Activated CD8-positive, alpha-beta T cell treated with anti-CD3 and anti-CD28 coated beads for 36 hours (primary cell): Measurements from ENCODE around the gene MACIR. TPM values are rescaled to one million over a fixed set of nuclear protein-coding genes. Genes with fewer than 3 reads are reported as not detected.
A peak's percentile ranks its signal among the peaks of the same experiment; 100 is the strongest.

Source experiments
- ATAC-seq: fragments of 200-7000 bp; cut with Tn5 transposase; one replicate; pipeline ENCODE4 v1.10.0; 2021; ENCODE audit warnings: mild to moderate bottlenecking, moderate library complexity
- CTCF ChIA-PET: fragments of 350-600 bp; sonication (Branson Sonifier 250); formaldehyde crosslinking; loops from one replicate; lab custom pipeline; 2021; ENCODE audit warnings: antibody characterized with exemption; lab: Charles Lee
- POLR2A ChIA-PET: fragments of 350-600 bp; sonication (Branson Sonifier 250); formaldehyde crosslinking; loops from one replicate; lab custom pipeline; 2021; ENCODE audit warnings: antibody characterized with exemption; lab: Charles Lee
- DNase-seq: peaks from one replicate; pipeline ENCODE4 v3.0.0-alpha.2; 2020
- H3K27ac Mint-ChIP-seq: one replicate; pipeline ENCODE4 v1.8.0; 2021; ENCODE audit warnings: mild to moderate bottlenecking, mixed read lengths
- H3K27me3 Mint-ChIP-seq: one replicate; pipeline ENCODE4 v1.8.0; 2021; ENCODE audit warnings: mixed read lengths
- H3K36me3 Mint-ChIP-seq: one replicate; pipeline ENCODE4 v1.8.0; 2021; ENCODE audit warnings: low read depth, mixed read lengths
- H3K4me1 Mint-ChIP-seq: one replicate; pipeline ENCODE4 v1.8.0; 2021; ENCODE audit warnings: low read depth, mixed read lengths
- H3K4me3 Mint-ChIP-seq: one replicate; pipeline ENCODE4 v1.8.0; 2021; ENCODE audit warnings: mild to moderate bottlenecking, moderate library complexity, mixed read lengths
- H3K9me3 Mint-ChIP-seq: one replicate; pipeline ENCODE4 v1.8.0; 2021; ENCODE audit warnings: mixed read lengths
- CTCF ChIP-seq: fragments of 200-600 bp; IDR thresholded peaks from one replicate; pipeline ENCODE4 v1.8.0; 2022; ENCODE audit warnings: antibody characterized with exemption, mild to moderate bottlenecking
- intact Hi-C: fragments of 100-400 bp; cut with micrococcal nuclease; formaldehyde crosslinking; loops from one replicate; pipeline ENCODE4 v1.10.0; 2022
- total RNA-seq, 2 experiments: library from RNA; stranded (reverse); gene quantifications; one replicate each; pipeline ENCODE4 v1.2.3, GENCODE V29; 2021

The MACIR gene
- total RNA-seq, 2 experiments from 2014 or later: 8.6 to 8.8 TPM

- Mint-ChIP-seq H3K4me3 (no peak overlapping the region), H3K4me1 (peaks cover 2% of the 10 kb centered on the region), H3K9me3 (no peaks in the 10 kb centered on the region), H3K27me3 (peaks cover 17% of the 10 kb centered on the region), H3K27ac (no peak overlapping the region), H3K36me3 (no peaks in the 10 kb centered on the region)
- intact Hi-C loops: no loop called here
- POLR2A ChIA-PET: no interaction called here
- no peak for TF ChIP-seq CTCF
- CTCF ChIA-PET: interaction anchor here (1.5 to 2.5 kb wide), 2 partner anchors 22 to 30 kb away, joined by 4 to 6 read pairs; no protein-coding TSS in a partner anchor
- no peak for DNase-seq
- no peak for ATAC-seq
Observed at GRCh38 chr5:103254921-103255320, 3.6 kb upstream of the MACIR start.

DNA sequence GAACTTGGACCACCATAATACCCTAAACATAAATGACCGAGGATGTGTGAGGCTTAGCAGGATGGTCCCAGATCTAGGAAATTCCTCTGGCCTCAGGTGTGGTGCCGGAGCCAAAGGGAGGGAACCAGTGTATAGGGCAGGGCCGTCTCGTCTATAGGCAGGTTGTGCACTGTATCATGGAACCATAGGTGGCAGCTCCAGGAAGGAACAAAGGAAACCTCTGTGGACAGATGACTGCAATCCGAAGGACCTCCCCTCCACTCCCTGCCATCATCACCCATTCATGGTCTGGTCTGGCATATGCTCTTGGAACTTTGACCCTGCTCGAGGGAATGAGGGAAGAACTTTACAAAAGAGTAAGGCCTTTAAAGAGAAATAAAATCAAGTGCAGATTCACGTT is 2.9 kb upstream of the MACIR start:
- no peak for ATAC-seq

GRCh38 chr5:103256178-103256577 is 2.4 kb upstream of the MACIR start:
- ChIA-PET POLR2A (no interaction called here), CTCF (interaction anchor here (2.5 kb wide), 1 partner anchor 24 kb away, joined by 6 read pairs; no protein-coding TSS in a partner anchor)
- Mint-ChIP-seq H3K4me1 (peaks cover 10% of the 10 kb centered on the region), H3K27ac (no peak overlapping the region), H3K27me3 (peaks cover 14% of the 10 kb centered on the region), H3K9me3 (no peaks in the 10 kb centered on the region), H3K36me3 (no peaks in the 10 kb centered on the region), H3K4me3 (no peak overlapping the region)
- no peak for ATAC-seq
- intact Hi-C loops: no loop called here
- no peak for DNase-seq
- no peak for TF ChIP-seq CTCF

More for the DNA sequence above, 2.9 kb upstream of the MACIR start:
- Mint-ChIP-seq H3K36me3 (no peaks in the 10 kb centered on the region), H3K4me3 (no peak overlapping the region), H3K4me1 (peaks cover 6% of the 10 kb centered on the region), H3K9me3 (no peaks in the 10 kb centered on the region), H3K27me3 (peaks cover 17% of the 10 kb centered on the region), H3K27ac (no peak overlapping the region)
- POLR2A ChIA-PET: no interaction called here
- DNase-seq: no peak
- intact Hi-C loops: no loop called here
- CTCF ChIA-PET: interaction anchor here (1.5 to 2.5 kb wide), 2 partner anchors 23 to 31 kb away, joined by 4 to 6 read pairs; no protein-coding TSS in a partner anchor
- TF ChIP-seq CTCF: no peak

- ATAC-seq (peak; percentile 42), DNase-seq (peak; percentile 64)
- H3K4me3 Mint-ChIP-seq: peak overlapping the region; percentile 92
- peak overlapping the region; percentile 84 for H3K27ac Mint-ChIP-seq
- peaks cover 26% of the 10 kb centered on the region for H3K4me1 Mint-ChIP-seq
- TF ChIP-seq CTCF: no peak
- intact Hi-C loops: no loop called here
- H3K9me3 Mint-ChIP-seq: no peaks in the 10 kb centered on the region
- no peaks in the 10 kb centered on the region for H3K36me3 Mint-ChIP-seq
- peaks cover under 1% of the 10 kb centered on the region for H3K27me3 Mint-ChIP-seq
- POLR2A ChIA-PET: interaction anchor here (0.8 to 2.4 kb wide), 7 partner anchors 12 to 139 kb away, joined by 3 to 16 read pairs (median 4); partner anchors contain the start of genes GIN1 and PPIP5K2
- CTCF ChIA-PET: interaction anchor here (0.6 to 2.9 kb wide), 5 partner anchors 11 to 723 kb away, joined by 3 to 10 read pairs (median 3); no protein-coding TSS in a partner anchor
Observed at GRCh38 chr5:103258957-103259704, 568 bp downstream of the MACIR start.
